Hepatocyte (in vitro differentiated cells): ENCODE data around the gene FAM9B. TPM values are rescaled to one million over a fixed set of nuclear protein-coding genes. Genes with fewer than 3 reads are reported as not detected.

Source experiments
- DNase-seq: peaks from one replicate; pipeline ENCODE4 v3.0.0-alpha.2; 2016; ENCODE audit warnings: low spot score
- H2AFZ ChIP-seq: fragments of 200-600 bp; sonication (generic); 2 replicates; pipeline ENCODE4 v1.6.0; 2016; ENCODE audit warnings: antibody characterized with exemption, mild to moderate bottlenecking
- H3K27ac ChIP-seq: fragments of 200-600 bp; sonication (generic); 2 replicates; pipeline ENCODE4 v1.5.1; 2016; ENCODE audit warnings: mild to moderate bottlenecking
- H3K27me3 ChIP-seq: fragments of 200-600 bp; sonication (generic); 2 replicates; pipeline ENCODE4 v1.6.1; 2016
- H3K36me3 ChIP-seq: fragments of 200-600 bp; sonication (generic); replicated peaks from 2 replicates; pipeline ENCODE4 v1.5.1; 2016; ENCODE audit warnings: low read depth; ENCODE audit not compliant: insufficient read depth
- H3K4me1 ChIP-seq: fragments of 200-600 bp; sonication (generic); 2 replicates; pipeline ENCODE4 v1.5.1; 2016; ENCODE audit warnings: mild to moderate bottlenecking, moderate library complexity; ENCODE audit not compliant: insufficient read depth
- H3K4me2 ChIP-seq: fragments of 200-600 bp; sonication (generic); 2 replicates; pipeline ENCODE4 v1.6.0; 2016
- H3K4me3 ChIP-seq: fragments of 200-600 bp; sonication (generic); 2 replicates; pipeline ENCODE4 v1.5.1; 2016; ENCODE audit warnings: mild to moderate bottlenecking
- H3K79me2 ChIP-seq: fragments of 200-600 bp; sonication (generic); 2 replicates; pipeline ENCODE4 v1.6.0; 2017; ENCODE audit warnings: mild to moderate bottlenecking
- H3K9me2 ChIP-seq: fragments of 200-600 bp; sonication (generic); replicated peaks from 2 replicates; pipeline ENCODE4 v1.6.0; 2017; ENCODE audit warnings: mild to moderate bottlenecking; ENCODE audit not compliant: insufficient read depth
- H3K9me3 ChIP-seq: fragments of 200-600 bp; sonication (generic); 2 replicates; pipeline ENCODE4 v1.5.1; 2016; ENCODE audit warnings: low read depth, mild to moderate bottlenecking
- H4K20me1 ChIP-seq: fragments of 200-600 bp; sonication (generic); 2 replicates; pipeline ENCODE4 v1.6.0; 2016; ENCODE audit warnings: mild to moderate bottlenecking; ENCODE audit not compliant: insufficient read depth, poor library complexity, severe bottlenecking
- EZH2 ChIP-seq: fragments of 200-600 bp; sonication (generic); IDR thresholded peaks from 2 replicates; pipeline ENCODE4 v1.6.1; 2016; ENCODE audit warnings: antibody characterized with exemption, mild to moderate bottlenecking, borderline replicate concordance
- EZH2phosphoT487 ChIP-seq: fragments of 200-600 bp; sonication (generic); IDR thresholded peaks from one replicate; pipeline ENCODE4 v1.6.1; 2018; ENCODE audit warnings: antibody characterized with exemption, mild to moderate bottlenecking, low read depth, moderate library complexity; ENCODE audit not compliant: unreplicated experiment, severe bottlenecking
- WGBS: methylation state at CpG from one replicate; pipeline ENCODE4 v1.1.6; 2016; ENCODE audit warnings: low lambda C conversion rate; ENCODE audit errors: missing lambda C conversion rate; 5-methylcytosine and 5-hydroxymethylcytosine counted together
- polyA plus RNA-seq: library from polyadenylated mRNA; unstranded; fragments of >200 nt; fragmentation: Nextera tagmentation; extraction: Ambion mirVana; gene quantifications from 2 replicates; pipeline ENCODE4 v1.2.1, GENCODE V29; 2016
- total RNA-seq: library from RNA; depleted of rRNA; stranded (reverse); fragments of >200 nt; gene quantifications from 2 replicates; pipeline ENCODE4 v1.2.3, GENCODE V29; 2014
- TF ChIP-seq, protein P1 (sequence below): fragments of 200-600 bp; sonication (generic); IDR thresholded peaks from 2 replicates; pipeline ENCODE4 v1.5.1; 2016; ENCODE audit warnings: antibody characterized with exemption, mild to moderate bottlenecking; ENCODE audit not compliant: poor library complexity

Gene FAM9B
- total RNA-seq (not detected in 2 replicates), polyA plus RNA-seq (not detected in 2 replicates)

DNA sequence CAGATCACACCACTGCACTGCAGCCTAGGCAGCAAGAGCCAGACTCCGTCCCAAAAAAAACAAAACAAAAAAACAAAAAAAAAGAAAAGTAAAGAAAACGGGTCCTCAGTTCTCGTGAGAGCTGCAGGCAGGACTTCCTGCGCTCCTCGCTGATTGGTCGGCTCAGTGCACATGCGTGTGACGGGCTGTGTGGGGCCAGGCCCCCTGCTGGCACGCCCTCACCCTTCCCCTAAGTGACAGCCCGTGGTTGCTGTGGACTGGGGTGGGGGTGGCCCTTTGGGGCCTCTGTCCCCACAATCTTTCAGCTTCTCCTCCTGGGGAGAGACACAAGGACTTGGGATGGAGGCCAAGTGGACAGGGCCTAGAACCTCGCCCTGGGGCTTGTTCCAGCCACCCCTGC, at the start of gene FAM9B:
TSS of gene FAM9B (minus strand) at position 139 of the 400 bp plus-strand sequence. CDS start 1,141 bp downstream, outside the sequence.
- H3K4me3 ChIP-seq, result no peak within 1 kb of the TSS
- WGBS, result 90% methylated on average over 11 of the region's 11 CpGs

DNA sequence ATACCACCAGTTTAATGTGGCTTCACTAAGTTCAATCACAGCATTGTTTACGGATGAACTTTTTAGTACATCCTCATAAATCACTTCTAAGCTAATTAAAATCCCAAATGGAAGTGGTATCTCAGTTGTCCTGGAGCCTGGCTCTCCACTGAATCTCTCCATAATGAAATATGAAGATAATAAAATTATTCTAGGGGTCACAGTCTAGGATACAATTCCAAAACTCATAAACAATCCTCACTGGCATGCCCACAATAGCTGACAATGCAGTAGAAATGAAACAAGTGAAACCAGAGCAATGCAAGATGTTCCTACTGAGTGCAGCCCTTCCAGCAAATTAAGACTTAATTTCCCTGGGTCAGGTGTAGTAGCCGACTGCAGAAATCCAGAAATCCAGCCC, 47.3 kb upstream of the FAM9B start:
- Histone ChIP-seq H2AFZ (no peak overlapping the region), H3K79me2 (no peaks in the 10 kb centered on the region), H3K9me2 (no peaks in the 10 kb centered on the region), H3K4me2 (no peak overlapping the region), H3K27ac (no peak overlapping the region), H3K27me3 (no peaks in the 10 kb centered on the region), H3K4me1 (no peaks in the 10 kb centered on the region), H3K36me3 (no peaks in the 10 kb centered on the region), H3K9me3 (no peaks in the 10 kb centered on the region), H4K20me1 (no peaks in the 10 kb centered on the region), H3K4me3 (no peak overlapping the region)
- 71% methylated on average over 2 of the region's 2 CpGs for WGBS
- DNase-seq, result no peak
- TF ChIP-seq EZH2phosphoT487 (no peak), EZH2 (no peak)
- TF ChIP-seq, protein P1, sequence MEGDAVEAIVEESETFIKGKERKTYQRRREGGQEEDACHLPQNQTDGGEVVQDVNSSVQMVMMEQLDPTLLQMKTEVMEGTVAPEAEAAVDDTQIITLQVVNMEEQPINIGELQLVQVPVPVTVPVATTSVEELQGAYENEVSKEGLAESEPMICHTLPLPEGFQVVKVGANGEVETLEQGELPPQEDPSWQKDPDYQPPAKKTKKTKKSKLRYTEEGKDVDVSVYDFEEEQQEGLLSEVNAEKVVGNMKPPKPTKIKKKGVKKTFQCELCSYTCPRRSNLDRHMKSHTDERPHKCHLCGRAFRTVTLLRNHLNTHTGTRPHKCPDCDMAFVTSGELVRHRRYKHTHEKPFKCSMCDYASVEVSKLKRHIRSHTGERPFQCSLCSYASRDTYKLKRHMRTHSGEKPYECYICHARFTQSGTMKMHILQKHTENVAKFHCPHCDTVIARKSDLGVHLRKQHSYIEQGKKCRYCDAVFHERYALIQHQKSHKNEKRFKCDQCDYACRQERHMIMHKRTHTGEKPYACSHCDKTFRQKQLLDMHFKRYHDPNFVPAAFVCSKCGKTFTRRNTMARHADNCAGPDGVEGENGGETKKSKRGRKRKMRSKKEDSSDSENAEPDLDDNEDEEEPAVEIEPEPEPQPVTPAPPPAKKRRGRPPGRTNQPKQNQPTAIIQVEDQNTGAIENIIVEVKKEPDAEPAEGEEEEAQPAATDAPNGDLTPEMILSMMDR, result no peak

More for the DNA sequence above, at the start of gene FAM9B:
- Histone ChIP-seq H3K4me2 (no peak within 1 kb of the TSS), H2AFZ (no peak within 1 kb of the TSS), H3K9me3 (no peaks in the 10 kb centered on the region), H3K27ac (no peak within 1 kb of the TSS), H3K9me2 (no peaks in the 10 kb centered on the region), H4K20me1 (no peaks in the 10 kb centered on the region), H3K36me3 (no peaks in the 10 kb centered on the region), H3K27me3 (no peaks in the 10 kb centered on the region), H3K4me1 (no peaks in the 10 kb centered on the region), H3K79me2 (no peaks in the 10 kb centered on the region)
- TF ChIP-seq EZH2 (no peak), EZH2phosphoT487 (no peak)
- TF ChIP-seq, protein P1, result no peak
- no peak for DNase-seq

DNA sequence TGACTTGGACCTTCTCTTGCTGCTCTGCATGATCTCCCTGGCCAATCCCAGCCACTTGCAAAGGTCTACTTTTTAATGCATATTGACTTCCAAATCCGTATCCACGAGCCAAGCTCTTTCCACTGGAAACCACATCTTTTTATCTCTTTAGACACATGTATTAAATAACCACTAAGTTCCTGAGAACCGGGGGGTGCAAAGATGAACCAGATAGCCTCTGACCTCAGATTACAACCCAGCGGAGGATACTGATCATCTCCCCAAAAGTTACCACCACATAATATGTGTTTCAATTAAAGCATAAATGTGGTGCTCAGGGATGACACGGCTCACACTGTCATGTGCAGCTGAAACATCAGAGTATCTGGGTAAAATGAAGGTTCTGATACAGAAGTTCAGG, 40.4 kb upstream of the FAM9B start:
- no peak overlapping the region for H3K4me3 ChIP-seq
- WGBS, result 71% methylated on average over 5 of the region's 5 CpGs
- DNase-seq, result no peak
- no peaks in the 10 kb centered on the region for H3K27me3 ChIP-seq
- no peaks in the 10 kb centered on the region for H4K20me1 ChIP-seq
- H3K36me3 ChIP-seq, result no peaks in the 10 kb centered on the region
- no peak overlapping the region for H3K4me2 ChIP-seq
- no peak overlapping the region for H3K27ac ChIP-seq
- H2AFZ ChIP-seq, result no peak overlapping the region
- TF ChIP-seq, protein P1, result no peak
- TF ChIP-seq EZH2 (no peak), EZH2phosphoT487 (no peak)
- no peaks in the 10 kb centered on the region for H3K9me2 ChIP-seq
- no peaks in the 10 kb centered on the region for H3K9me3 ChIP-seq
- no peaks in the 10 kb centered on the region for H3K79me2 ChIP-seq
- peaks cover 7% of the 10 kb centered on the region for H3K4me1 ChIP-seq

DNA sequence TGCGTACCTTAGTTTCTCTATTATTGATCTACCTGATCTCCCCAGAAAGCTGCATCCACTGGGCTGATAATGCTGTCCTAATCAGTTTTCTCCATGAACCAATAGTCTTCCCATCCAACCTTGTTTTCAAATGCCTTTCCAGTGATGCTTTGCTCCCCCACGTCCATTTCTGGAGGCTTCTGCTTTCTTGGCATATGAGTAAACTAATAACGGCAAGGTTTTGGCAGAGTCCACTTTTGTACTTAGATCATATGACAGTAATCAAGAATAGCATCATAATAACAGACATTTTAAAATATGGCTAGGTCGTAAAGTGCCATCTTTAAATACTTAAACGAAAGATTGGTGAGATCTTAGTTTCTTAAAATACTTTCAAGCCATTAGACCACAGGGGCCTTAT, 38.4 kb upstream of the FAM9B start:
- Histone ChIP-seq H3K9me3 (no peaks in the 10 kb centered on the region), H2AFZ (no peak overlapping the region), H3K27ac (no peak overlapping the region), H3K36me3 (no peaks in the 10 kb centered on the region), H3K4me1 (peaks cover 7% of the 10 kb centered on the region), H3K4me3 (no peak overlapping the region), H3K27me3 (no peaks in the 10 kb centered on the region), H4K20me1 (no peaks in the 10 kb centered on the region), H3K79me2 (no peaks in the 10 kb centered on the region), H3K4me2 (no peak overlapping the region), H3K9me2 (no peaks in the 10 kb centered on the region)
- TF ChIP-seq, protein P1, result no peak
- TF ChIP-seq EZH2, result no peak
- TF ChIP-seq EZH2phosphoT487, result no peak
- WGBS, result 52% methylated on average over 5 of the region's 5 CpGs
- no peak for DNase-seq
